B cell (primary cell): ENCODE data around the gene ZMIZ1. TPM values are rescaled to one million over a fixed set of nuclear protein-coding genes. Genes with fewer than 3 reads are reported as not detected.
A peak's percentile ranks its signal among the peaks of the same experiment; 100 is the strongest.

Experiments used
- ATAC-seq: fragments of 200-7000 bp; cut with Tn5 transposase; one replicate; pipeline ENCODE4 v1.10.0; 2021; ENCODE audit warnings: low read depth, mild to moderate bottlenecking, moderate number of reproducible peaks, moderate library complexity
- CTCF ChIA-PET: fragments of 350-600 bp; sonication (Branson Sonifier 250); formaldehyde crosslinking; loops from one replicate; lab custom pipeline; 2021; ENCODE audit warnings: antibody characterized with exemption, inconsistent platforms; lab: Charles Lee
- POLR2A ChIA-PET: fragments of 350-600 bp; sonication (Branson Sonifier 250); formaldehyde crosslinking; loops from one replicate; lab custom pipeline; 2021; ENCODE audit warnings: antibody characterized with exemption; lab: Charles Lee
- DNase-seq: peaks from one replicate; pipeline ENCODE4 v3.0.0; 2013
- H2AFZ ChIP-seq: 2 replicates; pipeline ENCODE4 v1.6.1; 2012; ENCODE audit warnings: mild to moderate bottlenecking, low read depth, low read length; ENCODE audit not compliant: insufficient read depth, poor library complexity, severe bottlenecking
- H3K27ac ChIP-seq, 2 donors: 1 replicate in 1 of 2; 2 replicates in 1 of 2; pipeline ENCODE4 v1.5.1; 2012 to 2013; ENCODE audit warnings: low read length in 2 of 2, mild to moderate bottlenecking in 2 of 2, moderate library complexity in 1 of 2
- H3K27me3 ChIP-seq, 4 experiments: fragments of 200-600 bp in 1 of 4; sonication (generic) in 1 of 4; replicated peaks in 1 of 4; 1 replicate in 2 of 4; 2 replicates in 2 of 4; pipeline versions ENCODE4 v1.6.1 to v1.7.0; 2013 to 2016; ENCODE audit warnings: low read length in 3 of 4, mild to moderate bottlenecking in 2 of 4, mixed read lengths in 1 of 4, moderate library complexity in 1 of 4; ENCODE audit not compliant: insufficient read depth in 4 of 4, control insufficient read depth in 3 of 4; ENCODE audit errors: control extremely low read depth in 1 of 4
- H3K36me3 ChIP-seq, 2 experiments: replicated peaks in 1 of 2; 1 replicate in 1 of 2; 2 replicates in 1 of 2; pipeline versions ENCODE4 v1.6.1 to v1.7.1; 2013; ENCODE audit warnings: low read length in 1 of 2; ENCODE audit not compliant: insufficient read depth in 2 of 2, control insufficient read depth in 1 of 2; ENCODE audit errors: control extremely low read depth in 1 of 2, extremely low read depth in 1 of 2
- H3K4me1 ChIP-seq, 2 donors: fragments of 200-600 bp in 1 of 2; sonication (generic) in 1 of 2; 1 replicate in 1 of 2; 2 replicates in 1 of 2; pipeline versions ENCODE4 v1.5.1 to v1.6.1; 2013 to 2017; ENCODE audit warnings: low read length in 2 of 2; ENCODE audit not compliant: control insufficient read depth in 2 of 2, insufficient read depth in 2 of 2
- H3K4me2 ChIP-seq: replicated peaks from 2 replicates; pipeline ENCODE3; 2012; ENCODE audit warnings: mild to moderate bottlenecking, low read depth, low read length; ENCODE audit not compliant: poor library complexity, severe bottlenecking
- H3K4me3 ChIP-seq, 5 experiments: fragments of 200-600 bp in 1 of 5; sonication (generic) in 1 of 5; 1 replicate in 3 of 5; 2 replicates in 2 of 5; pipeline versions ENCODE4 v1.5.1 to v1.7.0; 2011 to 2016; ENCODE audit warnings: low read length in 4 of 5, mild to moderate bottlenecking in 4 of 5, low read depth in 2 of 5, control low read depth in 1 of 5, moderate library complexity in 1 of 5; ENCODE audit not compliant: insufficient read depth in 1 of 5; ENCODE audit errors: control extremely low read depth in 1 of 5, extremely low read depth in 1 of 5
- H3K79me2 ChIP-seq: fragments of 200-600 bp; sonication (generic); one replicate; pipeline ENCODE4 v1.6.0; 2016; ENCODE audit warnings: low read length; ENCODE audit not compliant: control insufficient read depth, insufficient read depth
- H3K9ac ChIP-seq: fragments of 200-600 bp; sonication (generic); 2 replicates; pipeline ENCODE4 v1.6.1; 2017; ENCODE audit warnings: mild to moderate bottlenecking, low read length, moderate library complexity
- H3K9me3 ChIP-seq, 3 donors: one replicate each; pipeline versions ENCODE4 v1.6.1 to v1.7.1; 2013; ENCODE audit warnings: low read length in 2 of 3; ENCODE audit not compliant: control insufficient read depth in 2 of 3, insufficient read depth in 1 of 3; ENCODE audit errors: control extremely low read depth in 1 of 3
- H4K20me1 ChIP-seq: 2 replicates; pipeline ENCODE4 v1.6.0; 2012; ENCODE audit warnings: mild to moderate bottlenecking, low read length; ENCODE audit not compliant: insufficient read depth, control insufficient read depth, poor library complexity, severe bottlenecking
- H3K27ac Mint-ChIP-seq: one replicate; pipeline ENCODE4 v1.8.0; 2021; ENCODE audit warnings: mixed read lengths
- H3K27me3 Mint-ChIP-seq: one replicate; pipeline ENCODE4 v1.8.0; 2021; ENCODE audit warnings: mixed read lengths
- H3K4me1 Mint-ChIP-seq: one replicate; pipeline ENCODE4 v1.8.0; 2021; ENCODE audit warnings: mixed read lengths
- H3K4me3 Mint-ChIP-seq: one replicate; pipeline ENCODE4 v1.8.0; 2021; ENCODE audit warnings: mixed read lengths
- H3K9me3 Mint-ChIP-seq: one replicate; pipeline ENCODE4 v1.8.0; 2022; ENCODE audit warnings: mixed read lengths; ENCODE audit not compliant: insufficient read depth
- WGBS: methylation state at CpG from one replicate; pipeline ENCODE4 v1.1.5; 2013; ENCODE audit warnings: missing lambda C conversion rate; ENCODE audit not compliant: insufficient coverage; 5-methylcytosine and 5-hydroxymethylcytosine counted together
- intact Hi-C: fragments of 100-400 bp; cut with micrococcal nuclease; formaldehyde crosslinking; loops from one replicate; pipeline ENCODE4 v1.10.0; 2022
- polyA plus RNA-seq: library from polyadenylated mRNA; depleted of rRNA; stranded (reverse); fragments of >200 nt; gene quantifications from 2 replicates; pipeline ENCODE4 v1.2.3, GENCODE V29; 2012
- total RNA-seq, 2 donors: library from RNA; stranded (reverse); fragments of 120-200 nt in 1 of 2; gene quantifications; 1 replicate in 1 of 2; 2 replicates in 1 of 2; pipeline versions ENCODE4 v1.2.3 to v1.2.4, GENCODE V29; 2013 to 2022
- TF ChIP-seq, protein P1 (sequence below): fragments of 200-600 bp; IDR thresholded peaks from one replicate; pipeline ENCODE4 v1.8.0; 2022; ENCODE audit warnings: antibody characterized with exemption, mild to moderate bottlenecking

Gene ZMIZ1
- total and polyA plus RNA-seq, 2 donors (not counting 1 experiment from before 2014, with no cell fraction given) = 14.3 to 64.9 TPM

DNA sequence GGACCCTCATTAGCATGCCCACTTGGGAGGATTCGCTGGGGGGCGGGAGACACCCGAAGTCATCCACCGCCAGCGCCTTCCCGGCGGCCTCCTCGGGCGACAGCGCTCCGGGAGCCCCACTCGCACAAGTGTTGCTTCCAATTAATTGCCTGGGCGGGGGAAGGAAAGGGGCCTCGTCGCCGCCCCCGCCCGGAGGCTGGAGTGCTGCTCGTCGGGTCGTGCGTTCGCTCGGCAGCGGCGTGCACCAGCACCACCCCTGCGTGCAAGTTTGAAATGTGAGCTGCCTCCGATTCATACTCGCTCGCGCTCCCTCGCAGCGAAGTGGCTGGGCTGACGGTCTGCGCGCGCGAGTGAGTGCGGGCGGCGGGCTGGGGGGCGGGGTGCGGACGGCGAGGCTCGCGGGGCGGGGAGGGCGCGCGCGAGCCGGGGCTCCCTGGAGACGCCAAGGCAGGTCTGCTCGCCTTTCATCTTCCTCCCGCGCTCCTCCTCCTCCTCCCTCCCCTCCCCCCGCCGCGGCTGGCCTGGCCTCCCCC, 173.9 kb downstream of the ZMIZ1 start:
- Mint-ChIP-seq H3K9me3 (no peaks in the 10 kb centered on the region), H3K4me3 (peak overlapping the region; percentile 91), H3K4me1 (peaks cover 54% of the 10 kb centered on the region), H3K27ac (peak overlapping the region; percentile 91), H3K27me3 (no peaks in the 10 kb centered on the region)
- no peaks in the 10 kb centered on the region for H3K9me3 ChIP-seq
- ChIA-PET POLR2A (interaction anchor here (0.6 to 2.4 kb wide), 9 partner anchors 8 to 106 kb away, joined by 3 to 16 read pairs (median 4); no protein-coding TSS in a partner anchor), CTCF (interaction anchor here (1.3 to 2.3 kb wide), 4 partner anchors 12 to 105 kb away, joined by 4 to 8 read pairs (median 6); no protein-coding TSS in a partner anchor)
- H3K4me2 ChIP-seq = peak overlapping the region; percentile 95
- H3K9ac ChIP-seq = peak overlapping the region; percentile 68
- H3K79me2 ChIP-seq = peaks cover 37% of the 10 kb centered on the region
- no peaks in the 10 kb centered on the region for H4K20me1 ChIP-seq
- ATAC-seq (peak; percentile 42), DNase-seq (peak; percentile 84)
- whole genome bisulfite sequencing = under 1% methylated on average over 46 of the region's 60 CpGs
- peak overlapping the region; percentile 65 to 70 for H3K27ac ChIP-seq
- H3K4me1 ChIP-seq = peaks cover 47 to 53% of the 10 kb centered on the region in 2 donors
- peaks cover 0 to 2% of the 10 kb centered on the region in 2 experiments for H3K36me3 ChIP-seq
- intact Hi-C loops = loop anchor here (1.0 to 5.0 kb wide), 4 partner anchors 8 to 202 kb away; partner anchors contain the start of gene ZCCHC24
- no peaks in the 10 kb centered on the region for H3K27me3 ChIP-seq
- TF ChIP-seq, protein P1, sequence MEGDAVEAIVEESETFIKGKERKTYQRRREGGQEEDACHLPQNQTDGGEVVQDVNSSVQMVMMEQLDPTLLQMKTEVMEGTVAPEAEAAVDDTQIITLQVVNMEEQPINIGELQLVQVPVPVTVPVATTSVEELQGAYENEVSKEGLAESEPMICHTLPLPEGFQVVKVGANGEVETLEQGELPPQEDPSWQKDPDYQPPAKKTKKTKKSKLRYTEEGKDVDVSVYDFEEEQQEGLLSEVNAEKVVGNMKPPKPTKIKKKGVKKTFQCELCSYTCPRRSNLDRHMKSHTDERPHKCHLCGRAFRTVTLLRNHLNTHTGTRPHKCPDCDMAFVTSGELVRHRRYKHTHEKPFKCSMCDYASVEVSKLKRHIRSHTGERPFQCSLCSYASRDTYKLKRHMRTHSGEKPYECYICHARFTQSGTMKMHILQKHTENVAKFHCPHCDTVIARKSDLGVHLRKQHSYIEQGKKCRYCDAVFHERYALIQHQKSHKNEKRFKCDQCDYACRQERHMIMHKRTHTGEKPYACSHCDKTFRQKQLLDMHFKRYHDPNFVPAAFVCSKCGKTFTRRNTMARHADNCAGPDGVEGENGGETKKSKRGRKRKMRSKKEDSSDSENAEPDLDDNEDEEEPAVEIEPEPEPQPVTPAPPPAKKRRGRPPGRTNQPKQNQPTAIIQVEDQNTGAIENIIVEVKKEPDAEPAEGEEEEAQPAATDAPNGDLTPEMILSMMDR = no peak
- H2AFZ ChIP-seq = peak overlapping the region; percentile 64
- H3K4me3 ChIP-seq = peak overlapping the region; percentile 19 to 69 (median 63)
